ENCODE data around the gene INTS6. TPM values are rescaled to one million over a fixed set of nuclear protein-coding genes. Genes with fewer than 3 reads are reported as not detected.

INTS6 gene
- polyA plus RNA-seq, 4 donors = 33.7 to 38.2 (median 36.5) TPM

DNA sequence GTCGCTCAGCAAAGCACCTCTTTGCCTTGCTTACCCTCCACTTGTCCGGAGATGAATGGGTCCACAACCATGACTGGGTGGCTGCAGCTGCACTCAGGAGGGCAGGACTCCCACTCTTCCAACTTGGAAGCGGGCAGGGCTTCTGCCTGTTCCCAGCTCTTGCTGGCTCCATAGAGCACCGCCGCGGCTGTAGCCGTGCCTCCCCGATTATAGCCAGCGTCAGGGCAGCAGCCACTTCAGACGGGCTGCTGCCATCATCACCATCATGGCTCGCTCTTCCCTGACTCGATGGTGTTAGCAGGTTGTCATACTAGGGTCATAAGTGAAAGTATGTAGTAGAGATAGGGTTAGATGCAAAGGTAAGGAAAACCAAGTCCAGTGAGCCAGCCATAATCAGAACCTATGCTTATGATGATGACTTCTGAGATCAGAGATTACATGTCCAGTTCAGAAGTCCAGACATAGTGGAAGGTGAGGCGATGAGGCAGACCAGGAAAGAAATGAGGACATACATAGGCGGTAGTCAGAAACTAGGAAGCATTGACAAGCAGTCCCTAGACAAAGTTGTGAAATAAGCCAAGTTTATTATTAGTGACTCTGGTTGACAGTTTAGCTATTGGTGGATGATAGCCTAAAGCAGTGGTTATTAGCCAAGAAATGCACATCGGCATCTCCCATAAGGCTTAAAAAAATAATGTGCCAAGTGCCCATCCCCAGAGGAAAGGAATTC lies 4.4 kb upstream of the INTS6 start:
- no peak for DNase-seq (ENCODE audit: low read depth in 4 of 4, low spot score in 2 of 4)

DNA sequence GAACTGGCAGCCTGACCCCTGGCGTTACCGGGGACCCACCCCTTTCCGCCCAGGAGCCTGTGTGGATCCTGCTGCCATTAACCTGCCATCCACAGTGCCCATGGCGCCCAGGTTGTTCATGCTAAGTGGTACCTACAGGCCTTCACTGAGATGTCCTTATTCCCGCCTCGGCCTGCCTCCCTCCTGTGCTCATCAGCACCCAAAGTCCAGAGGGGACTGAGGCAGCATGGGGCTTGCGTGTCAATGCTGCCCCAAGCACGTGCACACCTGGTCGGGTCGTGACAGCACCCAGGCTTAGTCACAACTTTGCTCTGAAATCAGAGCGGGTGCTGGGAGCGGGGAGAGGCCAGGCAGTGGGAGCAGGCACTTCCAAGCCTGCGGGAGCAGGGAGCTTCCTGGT lies 3.7 kb upstream of the INTS6 start:
- DNase-seq (ENCODE audit: low read depth in 4 of 4, low spot score in 2 of 4) = no peak

DNA sequence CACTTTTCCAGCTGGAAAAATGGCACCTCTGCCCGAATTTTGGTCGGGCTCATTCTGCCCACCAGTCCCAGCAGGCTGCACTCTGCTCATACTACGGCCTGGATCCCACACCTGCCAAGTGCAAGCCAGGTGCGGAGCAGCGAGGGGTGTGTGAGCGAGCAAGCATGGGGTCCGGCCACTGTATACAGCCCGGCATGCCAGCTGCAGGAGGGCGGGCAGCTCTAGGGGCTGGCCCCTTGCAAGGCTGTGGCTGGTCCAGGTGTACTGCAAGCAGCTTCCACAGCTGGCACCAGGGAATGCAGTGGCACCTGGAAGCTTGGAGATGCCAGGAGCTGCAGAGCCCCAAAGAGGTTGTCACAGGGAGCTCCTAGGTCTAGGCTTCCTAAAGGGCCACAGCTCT lies 2.7 kb upstream of the INTS6 start:
- no peak for DNase-seq (ENCODE audit: low read depth in 4 of 4, low spot score in 2 of 4)

DNA sequence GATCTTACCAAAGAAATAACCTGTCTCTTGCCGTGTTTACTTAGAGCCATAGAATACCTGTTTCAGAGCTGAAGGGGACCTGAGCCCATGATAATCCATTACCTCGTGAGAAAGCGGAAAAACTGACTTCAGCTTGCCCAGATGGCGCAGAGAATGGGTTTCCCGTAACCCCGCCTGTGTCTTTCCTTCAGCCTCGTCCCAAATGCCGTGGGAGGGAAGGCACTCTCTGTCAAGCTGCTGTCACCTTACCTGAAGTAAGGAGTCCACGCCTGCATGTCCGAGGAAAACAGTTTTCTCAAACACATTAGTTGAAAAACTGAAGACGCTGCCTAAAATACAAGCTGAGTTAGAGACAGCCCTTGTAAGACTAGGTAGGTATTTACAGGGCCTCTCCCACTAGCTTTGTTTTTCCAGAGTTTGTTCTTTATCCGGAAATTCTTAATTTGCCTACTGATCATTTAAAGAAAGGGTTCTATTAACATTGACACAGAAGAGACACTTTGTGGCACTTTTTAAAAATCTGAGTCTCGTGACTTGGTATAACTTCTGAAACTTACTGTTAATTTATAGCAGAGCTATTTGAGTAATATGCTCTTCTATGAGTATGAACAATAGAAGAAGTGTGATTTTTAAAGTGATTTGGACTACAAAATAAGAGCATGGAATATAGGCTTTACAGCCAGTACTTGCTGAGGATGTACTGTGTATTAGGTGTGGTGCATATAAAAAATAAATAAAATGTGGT lies 1.3 kb upstream of the INTS6 start:
- peak in 2 of 4 donors; percentile 28 to 36 for DNase-seq (ENCODE audit: low read depth in 4 of 4, low spot score in 2 of 4)

DNA sequence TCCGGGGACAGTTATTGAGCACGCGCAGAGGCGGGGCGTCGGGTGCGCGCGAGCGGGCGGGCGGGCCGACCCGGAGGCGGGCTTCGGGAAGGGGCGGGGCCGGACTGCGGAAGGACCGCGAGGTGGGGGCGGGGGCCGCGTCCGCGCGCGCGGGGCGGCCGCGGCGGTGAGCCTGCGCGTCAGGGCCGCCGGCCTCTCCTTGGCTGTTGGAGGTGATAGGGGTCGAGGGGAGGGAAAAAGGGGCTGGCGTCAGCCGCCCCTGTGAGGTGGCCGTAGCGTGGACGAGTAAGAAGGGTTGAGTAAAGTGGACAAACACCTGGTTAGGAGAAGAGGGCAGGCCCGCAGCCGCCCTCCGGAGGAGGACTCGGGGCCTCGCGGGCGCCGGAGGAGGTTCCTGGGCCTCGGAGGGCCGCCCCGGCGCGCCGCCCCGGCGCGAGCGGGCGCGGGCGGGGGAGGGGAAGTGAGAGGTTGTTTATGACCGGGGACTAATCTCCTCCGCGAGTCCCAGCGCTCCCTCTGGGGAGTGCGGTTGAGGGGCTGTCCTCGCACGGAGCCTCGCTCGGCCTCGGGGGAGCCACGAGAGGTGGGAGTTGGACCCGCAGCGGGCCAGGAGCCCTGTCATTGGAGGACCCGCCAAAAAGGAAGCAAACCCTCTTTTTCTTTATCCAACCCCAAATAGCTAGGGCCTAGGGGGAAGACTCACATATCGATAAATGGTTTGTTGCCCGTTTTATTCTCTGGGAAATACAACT lies 547 bp upstream of the INTS6 start:
- DNase-seq (ENCODE audit: low read depth in 4 of 4, low spot score in 2 of 4) = peak in 2 of 4 donors; percentile 70 to 82

DNA sequence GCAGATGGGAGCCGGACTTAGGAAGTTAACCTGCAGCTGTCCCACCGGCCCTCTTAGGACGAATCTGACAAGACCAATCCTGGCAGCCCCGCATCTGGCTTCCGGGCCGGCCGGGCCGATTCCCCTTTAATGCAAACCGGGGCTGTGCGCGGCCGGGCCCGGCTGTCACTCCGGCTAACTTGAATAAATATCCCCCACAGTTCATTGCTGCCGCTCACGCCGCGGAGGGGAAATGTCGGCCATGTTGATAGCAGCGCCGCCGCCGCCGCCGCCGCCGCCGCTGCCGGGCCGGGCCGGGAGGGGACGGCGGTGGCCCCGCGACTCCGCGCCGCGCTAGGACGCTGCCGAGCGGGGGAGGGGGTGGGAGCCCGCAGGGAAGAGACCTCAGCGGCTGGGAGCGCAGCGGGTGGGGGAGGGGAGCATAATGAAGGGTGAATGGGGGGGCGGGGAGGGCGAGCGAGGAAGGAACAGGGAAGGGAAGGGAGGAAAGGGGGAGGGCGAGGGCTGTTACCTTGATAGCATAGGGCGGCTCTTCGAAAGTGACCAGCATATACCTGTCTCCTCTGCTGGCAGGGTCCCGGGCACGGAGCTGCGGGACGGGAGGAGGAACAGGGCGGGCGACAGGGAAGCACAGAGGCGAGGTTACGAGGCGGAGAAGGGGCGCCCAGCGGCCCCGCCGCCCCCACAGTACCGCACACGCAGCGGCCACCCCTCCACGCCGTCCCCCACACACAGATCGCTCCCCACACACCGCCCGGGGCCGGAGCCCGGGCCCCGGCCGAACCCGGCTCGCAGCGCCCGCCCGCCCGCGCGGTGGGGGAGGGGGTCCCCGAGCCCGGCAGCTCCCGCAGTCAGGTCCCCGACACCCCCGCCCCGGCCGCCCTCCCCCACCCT lies 1.1 kb downstream of the INTS6 start:
- peak in 3 of 4 donors; percentile 34 to 48 (median 46) for DNase-seq (ENCODE audit: low read depth in 4 of 4, low spot score in 2 of 4)

DNA sequence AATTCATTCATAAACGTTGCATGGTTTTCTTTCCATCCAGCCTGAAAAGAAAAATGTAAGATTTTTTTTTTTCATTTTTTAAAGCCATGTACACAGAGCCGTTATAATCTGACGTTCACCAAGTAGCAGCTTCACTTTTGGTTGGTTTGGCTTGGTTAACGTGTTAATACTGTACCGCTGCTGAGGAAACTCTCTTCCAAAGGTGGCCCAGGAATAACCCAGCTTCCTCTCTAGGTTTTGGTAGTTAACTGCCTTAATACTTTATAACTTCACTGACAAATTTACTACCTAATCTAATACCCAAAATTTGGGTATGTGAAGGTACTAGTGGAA lies 1.7 kb downstream of the INTS6 start:
- peak in 1 of 4 donors; percentile 34 for DNase-seq (ENCODE audit: low read depth in 4 of 4, low spot score in 2 of 4)

DNA sequence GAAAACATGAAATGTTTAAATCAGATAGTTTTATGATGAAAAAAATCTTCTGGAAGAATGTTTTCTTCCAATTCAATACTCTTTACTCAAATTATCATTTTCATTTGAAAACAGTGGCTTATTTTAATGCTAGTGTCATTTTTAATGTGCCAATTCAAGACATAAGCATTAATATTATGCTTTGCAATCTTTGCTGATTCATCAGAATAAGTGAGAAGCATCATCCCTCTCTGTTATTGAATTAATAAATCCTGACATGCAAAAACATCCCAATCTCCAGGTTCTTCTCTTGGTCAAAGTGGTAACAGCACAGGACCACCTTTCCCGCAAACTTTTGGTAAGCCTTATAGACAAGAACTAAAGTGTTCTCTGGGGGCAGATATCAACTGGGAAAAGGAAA lies 3.8 kb downstream of the INTS6 start:
- DNase-seq (ENCODE audit: low read depth in 4 of 4, low spot score in 2 of 4) = no peak

DNA sequence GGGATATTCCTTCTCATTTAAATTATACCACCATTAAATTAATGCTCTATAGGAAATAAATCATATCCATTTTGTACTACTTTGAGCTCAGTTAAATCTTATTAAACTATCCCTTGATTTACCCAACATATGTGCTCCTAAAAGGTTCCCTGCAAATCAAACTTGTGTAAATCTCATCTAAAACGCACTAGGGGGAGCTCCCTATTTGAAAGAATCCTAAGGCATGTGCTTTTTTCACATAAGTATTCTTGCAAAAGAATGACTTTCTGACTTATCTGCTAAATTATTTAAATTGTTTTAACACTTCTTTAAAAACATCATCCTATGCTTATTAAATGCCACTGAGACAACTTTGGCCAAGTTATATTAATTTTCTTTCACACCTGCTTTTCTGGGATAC lies 7.9 kb downstream of the INTS6 start:
- no peak for DNase-seq (ENCODE audit: low read depth in 4 of 4, low spot score in 2 of 4)

DNA sequence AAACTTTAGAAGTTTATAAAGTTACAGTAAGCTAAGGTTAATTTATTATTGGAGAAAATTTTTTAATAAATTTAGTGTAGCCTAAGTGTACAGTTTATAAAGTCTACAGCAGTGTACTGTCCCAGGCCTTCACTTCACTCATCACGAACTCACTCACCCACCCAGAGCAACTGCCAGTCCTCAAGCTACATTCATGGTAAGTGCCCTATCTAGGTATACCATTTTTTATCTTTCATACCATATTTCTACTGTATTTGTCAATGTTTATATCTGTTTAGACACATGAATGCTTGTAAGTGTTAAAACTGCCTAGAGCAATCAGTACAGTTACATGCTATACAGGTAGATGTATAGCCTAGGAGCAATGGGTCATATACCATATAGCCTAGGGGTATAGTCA lies 12.5 kb downstream of the INTS6 start:
- no peak for DNase-seq (ENCODE audit: low read depth in 4 of 4, low spot score in 2 of 4)

DNA sequence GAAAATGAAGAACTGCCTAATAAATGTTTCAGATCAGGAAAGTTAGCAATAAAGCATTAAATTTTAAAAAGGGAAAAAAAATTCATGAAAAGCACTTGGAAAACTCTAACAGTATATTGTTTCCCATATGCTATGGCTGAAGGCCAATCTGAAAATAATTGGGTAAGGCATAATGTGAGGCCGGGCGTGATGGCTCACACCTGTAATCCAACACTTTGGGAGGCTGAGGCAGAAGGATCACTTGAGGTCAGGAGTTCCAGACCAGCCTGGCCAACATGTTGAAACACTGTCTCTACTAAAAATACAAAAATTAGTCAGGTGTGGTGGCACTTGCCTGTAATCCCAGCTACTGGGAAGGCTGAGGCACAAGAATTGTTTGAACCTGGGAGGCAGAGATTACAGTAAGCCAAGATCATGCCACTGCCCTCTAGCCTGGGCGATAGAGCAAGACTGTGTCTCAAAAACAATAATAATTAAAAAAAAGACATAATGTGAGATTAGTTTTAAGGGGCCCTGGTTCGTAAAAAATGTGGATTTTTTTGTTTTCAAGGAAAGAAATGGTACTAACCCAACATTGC lies 15.2 kb downstream of the INTS6 start:
- no peak for DNase-seq (ENCODE audit: low read depth in 4 of 4, low spot score in 2 of 4)

DNA sequence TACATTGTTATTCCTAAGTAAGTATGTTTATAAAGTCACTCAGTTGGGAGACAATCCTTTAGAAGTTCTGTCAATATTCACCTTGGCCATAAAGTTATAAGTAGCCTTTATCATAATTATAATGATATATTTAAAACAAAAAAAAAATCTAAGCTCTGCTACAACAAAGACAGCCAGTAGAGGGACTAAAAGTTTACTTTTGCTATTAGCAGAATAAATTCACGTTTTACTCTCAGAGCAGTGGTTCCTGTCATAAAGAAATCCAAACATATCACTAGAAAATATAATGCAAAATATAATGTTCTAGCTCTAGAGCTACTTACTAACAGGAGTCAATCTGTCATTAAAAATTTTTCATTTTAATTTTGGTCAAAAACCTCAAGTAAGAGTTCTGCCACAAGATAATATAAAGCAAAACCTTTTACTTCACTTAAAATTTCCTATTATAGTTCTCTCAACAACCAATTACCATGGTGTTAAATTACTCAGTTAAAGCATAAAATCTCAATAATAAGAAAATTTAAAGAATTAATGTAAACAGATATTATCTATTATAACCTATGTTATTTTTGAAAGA lies 17.7 kb downstream of the INTS6 start:
- no peak for DNase-seq (ENCODE audit: low read depth in 4 of 4, low spot score in 2 of 4)

DNA sequence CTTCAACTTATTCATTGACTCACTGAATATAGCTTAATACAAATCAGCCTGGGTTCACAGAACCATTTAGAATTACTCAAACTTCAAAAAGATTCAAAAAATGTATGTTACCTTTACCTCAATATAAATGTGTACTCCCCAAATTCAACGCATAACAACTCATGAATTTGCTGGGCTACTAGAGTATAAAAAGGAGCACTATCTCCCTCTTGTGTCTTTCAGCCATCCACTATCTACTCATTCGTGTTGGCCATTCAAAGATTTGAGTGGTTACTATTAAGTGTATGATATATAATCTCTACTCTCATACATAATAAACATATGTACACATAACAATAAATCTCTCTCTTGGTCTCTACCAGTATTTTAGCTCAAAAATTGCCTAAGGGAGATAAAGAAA lies 20.3 kb downstream of the INTS6 start:
- no peak for DNase-seq (ENCODE audit: low read depth in 4 of 4, low spot score in 2 of 4)

DNA sequence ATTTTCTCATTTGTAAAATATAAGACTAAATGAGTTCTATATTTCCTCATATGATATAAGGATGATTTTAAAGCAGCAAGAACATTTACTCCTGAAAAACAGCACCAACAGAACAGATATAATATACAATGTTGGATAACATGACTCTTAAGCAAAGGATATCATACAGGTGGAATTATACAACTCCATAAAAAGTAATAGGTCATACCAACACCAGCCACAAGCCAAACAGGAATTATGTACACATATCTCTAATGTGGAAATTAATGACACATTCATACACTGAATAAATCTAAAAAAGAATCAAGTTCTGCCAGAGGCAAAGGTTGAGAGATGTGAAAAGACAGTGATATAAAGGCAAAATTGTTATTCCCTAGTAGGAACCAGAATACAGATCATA lies 25.9 kb downstream of the INTS6 start:
- DNase-seq (ENCODE audit: low read depth in 4 of 4, low spot score in 2 of 4) = no peak

DNA sequence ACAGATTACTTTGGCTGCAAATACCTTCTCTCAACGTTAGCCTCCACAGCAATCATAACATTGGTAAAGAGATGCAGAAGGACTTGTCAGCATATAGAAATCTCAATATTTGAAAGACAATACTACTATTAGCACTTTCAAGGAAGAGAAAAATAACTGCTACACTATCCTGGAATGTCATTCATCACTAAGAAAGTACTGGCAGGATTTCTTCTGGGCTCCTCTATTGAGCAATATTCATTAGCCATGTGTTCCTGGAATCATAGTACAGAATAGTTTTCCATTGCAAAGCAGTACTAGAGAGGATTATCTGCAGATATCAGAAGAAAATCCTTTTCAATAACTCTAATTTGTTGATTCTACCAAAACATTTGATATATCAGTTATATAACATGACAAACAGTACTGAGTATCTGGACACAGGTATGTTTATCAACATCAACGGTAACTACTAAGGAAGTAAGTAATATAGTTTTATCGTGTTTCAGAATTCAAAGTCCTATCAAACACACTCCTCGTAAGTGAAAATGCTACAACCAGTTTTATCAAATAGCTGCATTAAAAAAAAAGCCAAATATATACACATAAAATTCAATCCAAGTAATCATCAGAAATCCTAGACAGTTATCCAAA lies 27.3 kb downstream of the INTS6 start:
- DNase-seq (ENCODE audit: low read depth in 4 of 4, low spot score in 2 of 4) = no peak

DNA sequence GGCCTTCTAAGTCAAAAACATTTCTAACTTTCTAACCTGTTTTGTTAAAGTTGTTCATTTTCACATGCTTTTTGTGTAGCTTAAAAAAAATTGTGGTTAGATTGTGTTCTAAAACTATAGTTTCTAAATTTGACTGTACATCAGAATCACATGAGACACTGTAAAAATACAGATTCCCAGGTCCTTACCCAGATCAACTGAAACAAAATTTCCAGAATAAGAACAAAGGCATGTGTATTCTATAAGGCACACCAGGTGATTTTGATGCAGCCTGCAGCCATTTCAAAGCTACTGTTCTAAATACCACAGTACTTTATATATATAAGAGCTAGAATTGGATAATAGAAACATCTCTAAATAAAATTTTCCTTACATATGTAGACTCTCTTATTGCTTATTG lies 29.1 kb downstream of the INTS6 start:
- DNase-seq (ENCODE audit: low read depth in 4 of 4, low spot score in 2 of 4) = no peak

DNA sequence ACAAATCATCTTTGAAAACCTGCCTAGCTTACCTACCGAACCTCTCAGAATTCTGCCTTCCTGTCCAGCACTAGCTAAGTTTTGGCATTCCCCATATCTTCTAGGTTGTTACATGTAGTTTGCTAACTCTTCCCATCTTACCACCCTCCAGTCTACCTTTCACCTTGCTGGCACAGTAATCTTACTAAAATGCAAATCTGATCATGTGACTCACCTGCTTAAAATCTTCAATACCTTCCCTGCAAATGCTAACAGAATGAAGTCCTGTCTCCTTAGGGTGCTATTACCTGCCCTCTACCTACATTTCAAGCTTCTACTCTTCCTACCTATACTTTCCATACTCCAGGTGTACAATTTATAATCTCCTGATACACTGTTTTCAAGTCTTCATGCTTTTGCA lies 30.4 kb downstream of the INTS6 start:
- no peak for DNase-seq (ENCODE audit: low read depth in 4 of 4, low spot score in 2 of 4)

DNA sequence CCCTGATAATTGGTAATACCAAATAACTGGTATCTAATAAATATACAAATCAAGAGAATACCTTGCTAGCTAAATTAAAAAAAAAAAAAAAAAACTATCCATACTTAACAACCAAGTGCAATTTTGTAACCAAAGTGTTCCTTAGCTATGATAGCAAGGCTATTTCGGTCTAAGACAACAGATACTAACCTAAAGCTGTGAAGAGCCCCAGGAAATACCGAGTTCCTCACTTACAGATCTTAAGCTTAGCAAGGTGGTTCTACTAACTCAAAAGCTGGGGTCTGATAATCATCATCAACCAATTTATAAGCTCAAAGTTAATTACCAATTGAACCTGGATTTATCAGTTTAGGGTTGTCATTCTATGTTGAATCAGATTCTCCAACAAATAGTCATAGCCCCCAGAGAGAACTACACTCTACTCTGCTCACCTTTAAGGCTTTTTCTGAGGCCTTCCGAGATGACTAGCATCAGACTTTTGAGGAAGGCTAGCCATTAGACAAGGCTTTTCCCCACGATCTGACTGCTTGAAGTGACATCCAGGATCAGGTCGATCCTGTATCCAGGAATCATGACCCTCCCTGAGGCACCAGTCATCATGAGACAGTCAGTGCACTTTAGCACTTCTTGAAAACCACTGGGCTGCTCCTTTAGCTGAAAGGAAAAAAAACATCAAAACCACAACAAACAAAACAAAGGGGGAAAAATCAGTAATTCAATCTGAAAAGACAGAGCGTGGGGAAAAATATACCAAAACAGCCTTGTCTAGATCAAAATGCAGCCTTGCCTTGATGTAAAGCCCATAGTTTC lies 31.9 kb downstream of the INTS6 start:
- no peak for DNase-seq (ENCODE audit: low read depth in 4 of 4, low spot score in 2 of 4)

Data from left renal cortex interstitium (tissue), 4 donors.